HepG2 (cell line): ENCODE data around the gene MPP7. TPM values are rescaled to one million over a fixed set of nuclear protein-coding genes. Genes with fewer than 3 reads are reported as not detected.
A peak's percentile ranks its signal among the peaks of the same experiment; 100 is the strongest.

Experiments used
- ARID4A ChIP-seq: sonication (generic); formaldehyde crosslinking; IDR thresholded peaks from 2 replicates; pipeline ENCODE4 v1.5.0; 2020; ENCODE audit warnings: mild to moderate bottlenecking, missing genetic modification reagents, borderline replicate concordance
- ELK4 ChIP-seq: sonication (generic); formaldehyde crosslinking; IDR thresholded peaks from 2 replicates; pipeline ENCODE4 v1.9.0; 2021; ENCODE audit warnings: missing genetic modification reagents, borderline replicate concordance
- KLF6 ChIP-seq: IDR thresholded peaks from 2 replicates; pipeline ENCODE4 v1.8.0; 2016; ENCODE audit warnings: missing biosample characterization, missing genetic modification reagents
- MEIS1 ChIP-seq: sonication (generic); formaldehyde crosslinking; IDR thresholded peaks from 2 replicates; pipeline ENCODE4 v1.9.0; 2021; ENCODE audit warnings: mild to moderate bottlenecking, missing genetic modification reagents, moderate library complexity, borderline replicate concordance
- NCOA5 ChIP-seq: sonication (generic); formaldehyde crosslinking; IDR thresholded peaks from 2 replicates; pipeline ENCODE4 v1.4.0; 2020; ENCODE audit warnings: missing genetic modification reagents
- NFE2L2 ChIP-seq: fragments of 150-350 bp; IDR thresholded peaks from 2 replicates; pipeline ENCODE4 v1.6.1; 2014; ENCODE audit warnings: low read length
- PTBP1 ChIP-seq: fragments of 200-400 bp; formaldehyde crosslinking; IDR thresholded peaks from 2 replicates; pipeline ENCODE4 v1.6.1; 2018; ENCODE audit warnings: low read length, low read depth; ENCODE audit not compliant: poor library complexity, severe bottlenecking
- ZBTB4 ChIP-seq: sonication (generic); formaldehyde crosslinking; IDR thresholded peaks from 2 replicates; pipeline ENCODE4 v1.4.0; 2020; ENCODE audit warnings: missing genetic modification reagents, mild to moderate bottlenecking, borderline replicate concordance
- ZNF263 ChIP-seq: sonication (generic); formaldehyde crosslinking; IDR thresholded peaks from 2 replicates; pipeline ENCODE4 v1.4.0; 2020; ENCODE audit warnings: missing genetic modification reagents
- ZNF614 ChIP-seq: IDR thresholded peaks from 2 replicates; pipeline ENCODE4 v1.6.1; 2018; ENCODE audit warnings: missing biosample characterization, missing genetic modification reagents, inconsistent platforms, borderline replicate concordance
- ZNF891 ChIP-seq: sonication (generic); formaldehyde crosslinking; IDR thresholded peaks from 2 replicates; pipeline ENCODE4 v1.5.0; 2020; ENCODE audit warnings: mild to moderate bottlenecking, missing genetic modification reagents
- polyA plus RNA-seq, 8 experiments: library from polyadenylated mRNA; depleted of rRNA in 3 of 8; stranded (reverse) in 7 of 8; unstranded in 1 of 8; fragments of >200 nt; fragmentation: Illumina TruSeq in 4 of 8; extraction: Trizol in 4 of 8; gene quantifications; 2 replicates each; pipeline versions ENCODE4 v1.2.1 to v1.2.3, GENCODE V29; 2011 to 2016; ENCODE audit warnings: low read depth in 4 of 8, missing spikeins in 1 of 8, mixed read lengths in 1 of 8; ENCODE audit not compliant: insufficient read depth in 1 of 8
- total RNA-seq, 5 experiments: library from RNA; depleted of rRNA; stranded (reverse); fragments of >200 nt; fragmentation: Illumina TruSeq; extraction: Trizol; gene quantifications; 2 replicates each; pipeline ENCODE4 v1.2.3, GENCODE V29; 2016; ENCODE audit warnings: low read depth in 1 of 5

MPP7 gene
- total and polyA plus RNA-seq, 2 of the 13 experiments (the other 11 are each of a cell fraction or from before 2014, with no cell fraction given): 6.8 to 16.4 TPM

GRCh38 chr10:28302638-28303488 is at the start of gene MPP7 (continued):
- no peak for TF ChIP-seq ZBTB4 (CRISPR knock-in tag)
- 0 out of 2 replicates have a peak, but pooled peaks have one; percentile 30 for TF ChIP-seq ZNF891 (CRISPR knock-in tag)
- TF ChIP-seq ARID4A (CRISPR knock-in tag): peak; percentile 78; the same call in 1 of the 2 replicates
- TF ChIP-seq NCOA5 (CRISPR knock-in tag): no peak
- TF ChIP-seq MEIS1 (CRISPR knock-in tag): 0 out of 2 replicates have a peak, but pooled peaks have one; percentile 70
- TF ChIP-seq NFE2L2: no peak
- peak; percentile 22; the same call in 1 of the 2 replicates for TF ChIP-seq ZNF263
- TF ChIP-seq ZNF614 (CRISPR knock-in tag): peak; percentile 45; the same call in 1 of the 2 replicates
- TF ChIP-seq ELK4 (CRISPR knock-in tag): no peak
- TF ChIP-seq PTBP1: no peak
- 0 out of 2 replicates have a peak, but pooled peaks have one; percentile 41 for TF ChIP-seq KLF6 (CRISPR knock-in tag)
